H1 (cell line): ENCODE results near the gene MNAT1. TPM values are rescaled to one million over a fixed set of nuclear protein-coding genes. Genes with fewer than 3 reads are reported as not detected.
"Not testable (repeated sequence)": the region's sequence is repeated elsewhere in the genome, so short reads cannot be mapped to it uniquely, and the experiment has no call there.

Experiments
- CTCF ChIA-PET: fragments of 300-600 bp; sonication (Branson Sonifier 250); formaldehyde crosslinking; loops from one replicate; lab custom pipeline; 2021; ENCODE audit not compliant: partially characterized antibody; lab: Charles Lee
- POLR2A ChIA-PET: fragments of 300-600 bp; sonication (Branson Sonifier 250); formaldehyde crosslinking; loops from one replicate; lab custom pipeline; 2021; ENCODE audit warnings: inconsistent platforms; ENCODE audit not compliant: partially characterized antibody; lab: Charles Lee
- DNase-seq, 2 experiments: peaks; one replicate each; pipeline versions ENCODE4 v3.0.0 to v3.0.0-alpha.2; 2010 to 2022; ENCODE audit warnings: low spot score in 2 of 2, low read depth in 1 of 2, mixed read lengths in 1 of 2
- FAIRE-seq: peaks from 2 replicates; lab custom pipeline; 2011; peaks lifted over from hg19 to GRCh38; lab: Jason Lieb, UNC
- H2AFZ ChIP-seq: 2 replicates; pipeline ENCODE4 v1.8.1; 2012; ENCODE audit warnings: low read length, inconsistent platforms
- H2AK5ac ChIP-seq: 2 replicates; pipeline ENCODE4 v1.6.1; 2013; ENCODE audit warnings: low read depth, low read length
- H2BK120ac ChIP-seq: replicated peaks from 2 replicates; pipeline ENCODE3; 2013; ENCODE audit warnings: low read depth, low read length, inconsistent platforms
- H2BK12ac ChIP-seq: 2 replicates; pipeline ENCODE4 v1.6.1; 2013; ENCODE audit warnings: low read depth, low read length
- H2BK15ac ChIP-seq: 2 replicates; pipeline ENCODE4 v1.6.1; 2013; ENCODE audit warnings: low read length
- H2BK20ac ChIP-seq: 2 replicates; pipeline ENCODE4 v1.6.1; 2013; ENCODE audit warnings: low read length
- H2BK5ac ChIP-seq: 2 replicates; pipeline ENCODE4 v1.6.1; 2013; ENCODE audit warnings: low read depth, low read length
- H3K14ac ChIP-seq: 2 replicates; pipeline ENCODE4 v1.6.1; 2013; ENCODE audit warnings: inconsistent platforms; ENCODE audit not compliant: insufficient read length
- H3K18ac ChIP-seq: 2 replicates; pipeline ENCODE4 v1.6.1; 2013; ENCODE audit warnings: low read length; ENCODE audit errors: extremely low read depth
- H3K23ac ChIP-seq: 2 replicates; pipeline ENCODE4 v1.6.1; 2013; ENCODE audit warnings: inconsistent platforms; ENCODE audit not compliant: insufficient read length
- H3K23me2 ChIP-seq: 2 replicates; pipeline ENCODE4 v1.6.1; 2013; ENCODE audit warnings: low read depth, low read length
- H3K27ac ChIP-seq: 2 replicates; pipeline ENCODE4 v1.6.1; 2011; ENCODE audit warnings: low read depth, low read length, inconsistent platforms
- H3K27me3 ChIP-seq, 4 experiments: replicated peaks in 1 of 4; 1 replicate in 1 of 4; 2 replicates in 3 of 4; pipeline versions ENCODE4 v1.6.1 to v1.8.1; 2011 to 2013; ENCODE audit warnings: low read length in 3 of 4, mild to moderate bottlenecking in 3 of 4, inconsistent platforms in 2 of 4, mixed read lengths in 2 of 4, moderate library complexity in 1 of 4; ENCODE audit not compliant: control insufficient read depth in 3 of 4, insufficient read depth in 3 of 4; ENCODE audit errors: extremely low read depth in 1 of 4
- H3K36me3 ChIP-seq, 4 experiments: 2 replicates each; pipeline versions ENCODE4 v1.6.1 to v1.8.1; 2011 to 2013; ENCODE audit warnings: mild to moderate bottlenecking in 4 of 4, low read length in 3 of 4, moderate library complexity in 2 of 4, control low read depth in 1 of 4, inconsistent platforms in 1 of 4; ENCODE audit not compliant: insufficient read depth in 4 of 4, control insufficient read depth in 2 of 4
- H3K4ac ChIP-seq: replicated peaks from 2 replicates; pipeline ENCODE3; 2013; ENCODE audit warnings: low read length, low read depth, mixed read lengths, inconsistent platforms; ENCODE audit not compliant: insufficient read length
- H3K4me1 ChIP-seq, 4 experiments: replicated peaks in 1 of 4; 1 replicate in 1 of 4; 2 replicates in 3 of 4; pipeline versions ENCODE4 v1.6.1 to v1.8.1; 2011 to 2013; ENCODE audit warnings: low read length in 3 of 4, inconsistent platforms in 2 of 4, mixed read lengths in 1 of 4; ENCODE audit not compliant: insufficient read depth in 4 of 4, control insufficient read depth in 3 of 4
- H3K4me2 ChIP-seq, 2 experiments: 2 replicates each; pipeline versions ENCODE4 v1.6.1 to v1.8.1; 2011 to 2013; ENCODE audit warnings: low read depth in 2 of 2, low read length in 2 of 2, control low read depth in 1 of 2, inconsistent platforms in 1 of 2, mild to moderate bottlenecking in 1 of 2; ENCODE audit not compliant: insufficient read depth in 1 of 2
- H3K4me3 ChIP-seq, 4 experiments: fragments of 200-600, 300-600 bp in 1 of 4; sonication (generic), shearing (Covaris generic), sonication (Bioruptor Twin) in 1 of 4; 2 replicates each; pipeline versions ENCODE4 v1.5.1 to v1.8.1; 2011 to 2016; ENCODE audit warnings: low read length in 4 of 4, low read depth in 3 of 4, control low read depth in 2 of 4, inconsistent platforms in 2 of 4, mild to moderate bottlenecking in 2 of 4, mixed read lengths in 1 of 4, moderate library complexity in 1 of 4; ENCODE audit not compliant: insufficient read depth in 2 of 4; ENCODE audit errors: extremely low read depth in 1 of 4
- H3K56ac ChIP-seq: replicated peaks from 2 replicates; pipeline ENCODE3; 2013; ENCODE audit warnings: low read depth, mild to moderate bottlenecking, mixed read lengths, low read length, inconsistent platforms; ENCODE audit not compliant: insufficient read length
- H3K79me1 ChIP-seq: 2 replicates; pipeline ENCODE4 v1.6.1; 2013; ENCODE audit warnings: low read depth, low read length, control low read depth
- H3K79me2 ChIP-seq, 2 experiments: 2 replicates each; pipeline versions ENCODE4 v1.6.1 to v1.8.1; 2012 to 2013; ENCODE audit warnings: low read length in 2 of 2, mild to moderate bottlenecking in 2 of 2, inconsistent platforms in 1 of 2; ENCODE audit not compliant: insufficient read depth in 2 of 2, control insufficient read depth in 1 of 2
- H3K9ac ChIP-seq, 4 experiments: replicated peaks in 1 of 4; 1 replicate in 1 of 4; 2 replicates in 3 of 4; pipeline versions ENCODE4 v1.6.1 to v1.8.1; 2011 to 2013; ENCODE audit warnings: low read depth in 3 of 4, low read length in 3 of 4, control low read depth in 2 of 4, mild to moderate bottlenecking in 2 of 4, moderate library complexity in 2 of 4, inconsistent platforms in 1 of 4; ENCODE audit errors: extremely low read depth in 1 of 4
- H3K9me3 ChIP-seq, 2 experiments: 2 replicates each; pipeline versions ENCODE4 v1.6.1 to v1.8.1; 2012 to 2013; ENCODE audit warnings: mild to moderate bottlenecking in 2 of 2, moderate library complexity in 2 of 2, control low read depth in 1 of 2, inconsistent platforms in 1 of 2, low read depth in 1 of 2, low read length in 1 of 2, mixed read lengths in 1 of 2; ENCODE audit not compliant: insufficient read depth in 2 of 2
- H4K20me1 ChIP-seq, 2 experiments: replicated peaks in 1 of 2; 2 replicates each; pipeline versions ENCODE3 to v1.8.1; 2011 to 2013; ENCODE audit warnings: inconsistent platforms in 2 of 2, low read length in 2 of 2, mild to moderate bottlenecking in 1 of 2; ENCODE audit not compliant: insufficient read depth in 2 of 2, control insufficient read depth in 1 of 2
- H4K5ac ChIP-seq: 2 replicates; pipeline ENCODE4 v1.6.1; 2013; ENCODE audit warnings: low read length, low read depth, mixed read lengths, inconsistent platforms; ENCODE audit not compliant: insufficient read length
- H4K8ac ChIP-seq: 2 replicates; pipeline ENCODE4 v1.8.0; 2013; ENCODE audit warnings: mild to moderate bottlenecking, moderate library complexity, low read length, inconsistent platforms; ENCODE audit not compliant: insufficient read depth; ENCODE audit errors: extremely low read depth
- H4K91ac ChIP-seq: replicated peaks from 2 replicates; pipeline ENCODE3; 2013; ENCODE audit warnings: low read length, mixed read lengths, inconsistent platforms; ENCODE audit not compliant: insufficient read length
- WGBS, 2 experiments: shearing (Covaris generic) in 1 of 2; methylation state at CpG; one replicate each; pipeline versions ENCODE4 v1.1.6 to v1.1.7; 2013 to 2015; ENCODE audit warnings: low lambda C conversion rate in 2 of 2, mixed read lengths in 2 of 2, inconsistent platforms in 1 of 2, low coverage in 1 of 2, missing lambda C conversion rate in 1 of 2; ENCODE audit not compliant: insufficient replicate concordance in 2 of 2, insufficient coverage in 1 of 2, insufficient read length in 1 of 2; ENCODE audit errors: extremely low coverage in 1 of 2, missing lambda C conversion rate in 1 of 2; 5-methylcytosine and 5-hydroxymethylcytosine counted together
- polyA plus RNA-seq, 7 experiments: library from polyadenylated mRNA; depleted of rRNA in 3 of 7; stranded (reverse) in 5 of 7; unstranded in 2 of 7; fragments of >200 nt in 5 of 7; fragments of 200-250 nt in 2 of 7; gene quantifications; 1 replicate in 5 of 7; 2 replicates in 1 of 7; 4 replicates in 1 of 7; pipeline versions ENCODE4 v1.2.1 to v1.2.3, GENCODE V29; 2011 to 2013; ENCODE audit warnings: missing spikeins in 2 of 7, mixed read lengths in 2 of 7
- total RNA-seq: library from RNA; stranded (reverse); fragmentation: NEBNext Ultra II Directional; extraction: Animal tissue kit (Norgen Biotek cat#: 25700); gene quantifications from 2 replicates; pipeline ENCODE4 v1.2.1, GENCODE V29; 2021

The MNAT1 gene
- total and polyA plus RNA-seq, 2 of the 8 experiments (the other 6 are each of a cell fraction or from before 2014, with no cell fraction given): 34.7 to 52.1 TPM

GRCh38 chr14:60731291-60731690, 3.3 kb upstream of the MNAT1 start:
- H3K9ac ChIP-seq: not testable (repeated sequence)

More at GRCh38 chr14:60731291-60731690, 3.3 kb upstream of the MNAT1 start:
- H3K4me3 ChIP-seq, H3K79me1 ChIP-seq, H3K9me3 ChIP-seq, H3K56ac ChIP-seq, H3K23ac ChIP-seq, FAIRE-seq, H3K27ac ChIP-seq, H3K36me3 ChIP-seq, H3K14ac ChIP-seq, H2AK5ac ChIP-seq, H4K91ac ChIP-seq, CTCF ChIA-PET, H2AFZ ChIP-seq, H3K27me3 ChIP-seq, H2BK120ac ChIP-seq, POLR2A ChIA-PET, H3K4me2 ChIP-seq, H3K23me2 ChIP-seq, H4K20me1 ChIP-seq, H3K4ac ChIP-seq, H2BK12ac ChIP-seq, DNase-seq, H2BK5ac ChIP-seq, H4K5ac ChIP-seq, H2BK20ac ChIP-seq, H2BK15ac ChIP-seq, H4K8ac ChIP-seq, H3K4me1 ChIP-seq, H3K18ac ChIP-seq: not testable (repeated sequence)
- H3K79me2 ChIP-seq: peaks cover 7 to 17% of the 10 kb centered on the region in 2 experiments
- WGBS, 2 experiments: 93% methylated on average over 5 of the region's 5 CpGs; no CpG with 5 or more reads in 1 of the 2 experiments
